GM12872 (cell line): Measurements from ENCODE around the gene CBX2.

ENCODE experiments used
- CTCF ChIP-seq: IDR thresholded peaks from 3 replicates; pipeline ENCODE4 v1.5.1; 2011; ENCODE audit warnings: low read depth, mild to moderate bottlenecking, low read length, moderate library complexity; ENCODE audit not compliant: insufficient read depth

CBX2 gene

DNA sequence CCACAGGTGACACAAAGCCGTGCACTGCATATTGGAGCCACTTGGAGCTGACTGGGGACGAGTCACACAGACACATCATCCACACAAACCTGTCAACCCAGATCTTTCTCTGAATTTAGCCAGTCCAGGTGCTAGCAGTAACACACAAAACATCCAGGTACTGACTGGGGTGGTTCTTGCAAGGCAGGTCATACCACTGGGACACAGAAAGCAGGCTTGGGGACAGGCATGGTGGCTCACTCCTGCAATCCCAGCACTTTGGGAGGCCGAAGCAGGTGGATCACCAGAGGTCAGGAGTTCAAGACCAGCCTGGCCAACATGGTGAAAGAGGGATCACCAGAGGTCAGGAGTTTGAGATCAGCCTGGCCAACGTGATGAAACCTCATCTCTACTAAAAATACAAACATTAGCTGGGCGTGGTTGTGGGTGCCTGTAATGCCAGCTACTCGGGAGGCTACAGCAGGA, 32.3 kb upstream of the CBX2 start:
- no peak for TF ChIP-seq CTCF

- TF ChIP-seq CTCF: no peak
Observed at GRCh38 chr17:79746889-79747507, 30.9 kb upstream of the CBX2 start.

- no peak for TF ChIP-seq CTCF
Observed at GRCh38 chr17:79747508-79748294, 30.2 kb upstream of the CBX2 start.

DNA sequence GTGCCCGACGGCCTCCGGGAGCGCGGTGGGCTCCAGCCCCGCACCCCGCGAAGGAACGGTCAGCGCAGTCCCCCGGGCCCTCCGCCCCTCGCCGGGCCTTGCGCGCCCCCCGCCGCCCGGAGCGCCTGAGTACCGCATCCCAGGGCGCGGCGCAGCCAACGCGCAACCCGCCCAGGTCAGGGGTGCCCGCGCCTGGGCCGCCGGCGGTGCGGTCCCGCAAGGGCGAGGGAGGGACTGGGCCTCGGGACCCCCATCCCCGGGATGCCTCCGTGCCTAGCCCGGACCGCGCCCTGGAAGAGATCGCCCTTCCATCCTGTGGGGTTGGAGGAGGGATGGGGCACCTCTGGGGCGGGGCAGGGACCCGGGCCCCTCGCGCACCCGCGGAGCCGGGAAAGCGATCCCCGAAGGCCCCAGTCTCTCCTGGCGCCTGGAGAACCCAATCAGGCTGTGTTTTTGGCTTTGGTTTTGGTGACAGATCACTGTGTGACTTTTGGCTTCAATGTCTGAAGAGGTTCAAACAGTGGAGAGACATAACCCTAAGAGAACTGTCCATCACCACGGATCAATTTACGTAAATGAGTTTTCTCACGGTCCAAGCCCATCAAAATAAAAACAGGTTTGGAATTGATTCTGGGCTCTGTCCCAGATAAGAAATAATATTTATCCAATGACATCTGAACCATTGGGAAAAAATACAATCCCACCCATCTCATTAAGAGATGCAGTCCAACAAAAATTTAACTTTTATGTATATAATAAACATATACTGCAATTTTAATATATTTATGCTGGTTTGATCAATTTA, 29.5 kb upstream of the CBX2 start:
- no peak for TF ChIP-seq CTCF

DNA sequence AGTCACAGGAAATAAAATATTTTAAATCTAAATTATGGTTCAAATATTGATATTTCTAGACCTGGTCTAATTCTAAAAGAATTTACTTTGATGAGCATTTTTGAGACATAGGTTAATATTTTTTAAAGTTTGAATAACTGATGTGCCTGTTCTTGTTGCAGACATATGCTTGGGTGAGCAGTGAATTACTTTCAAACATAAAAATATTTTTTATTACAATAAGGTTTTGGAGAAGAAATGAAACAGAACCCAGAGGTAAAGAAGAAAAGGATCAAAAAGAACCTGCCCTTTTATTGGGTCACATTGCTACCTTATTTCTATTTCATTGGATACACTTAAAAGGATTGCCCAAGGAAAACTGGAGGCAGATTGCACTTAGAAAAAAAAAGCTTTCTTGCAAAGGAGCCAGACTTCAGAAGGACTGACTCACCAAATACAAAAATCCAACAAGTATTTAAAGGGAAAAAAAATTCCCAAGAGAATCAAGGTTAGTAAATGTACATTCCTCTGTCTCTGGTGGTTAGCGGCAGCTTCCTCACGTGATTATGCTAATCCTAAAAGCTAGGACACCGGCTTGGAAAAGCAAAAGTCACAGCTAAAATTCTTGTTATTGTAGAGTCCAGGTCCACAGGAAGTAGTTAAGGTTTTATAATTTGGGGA, 28.7 kb upstream of the CBX2 start:
- TF ChIP-seq CTCF: no peak

GRCh38 chr17:79749958-79750357, 28.0 kb upstream of the CBX2 start:
- TF ChIP-seq CTCF: no peak
